Nephron (organoid): Measurements from ENCODE around the gene DOCK2.

Experiments used
- H3K27ac Mint-ChIP-seq, 3 experiments: 2 replicates each; pipeline ENCODE4 v1.8.0; 2020; ENCODE audit warnings: mixed read lengths in 3 of 3, mild to moderate bottlenecking in 2 of 3, moderate library complexity in 1 of 3
- H3K27me3 Mint-ChIP-seq: 2 replicates; pipeline ENCODE4 v1.8.0; 2021; ENCODE audit warnings: low read depth, mild to moderate bottlenecking, moderate library complexity, mixed read lengths
- H3K36me3 Mint-ChIP-seq: 2 replicates; pipeline ENCODE4 v1.8.0; 2020; ENCODE audit warnings: low read depth, mixed read lengths
- H3K4me1 Mint-ChIP-seq: 2 replicates; pipeline ENCODE4 v1.8.0; 2020; ENCODE audit warnings: mixed read lengths
- H3K4me3 Mint-ChIP-seq, 3 experiments: 2 replicates each; pipeline ENCODE4 v1.8.0; 2020; ENCODE audit warnings: mild to moderate bottlenecking in 3 of 3, mixed read lengths in 3 of 3, moderate library complexity in 2 of 3
- H3K9me3 Mint-ChIP-seq: 2 replicates; pipeline ENCODE4 v1.8.0; 2020; ENCODE audit warnings: mixed read lengths
- CTCF ChIP-seq, 3 experiments: fragments of 200-600 bp; sonication (generic); IDR thresholded peaks; one replicate each; pipeline ENCODE4 v1.5.0; 2021; ENCODE audit warnings: antibody characterized with exemption in 3 of 3; ENCODE audit not compliant: unreplicated experiment in 3 of 3

Gene DOCK2

GRCh38 chr5:170008376-170008775 is 371.3 kb downstream of the DOCK2 start:
- H3K9me3 Mint-ChIP-seq: peaks cover 4% of the 10 kb centered on the region
- H3K27ac Mint-ChIP-seq: peak overlapping the region in 2 of 3 experiments; percentile 18 to 43
- no peak for TF ChIP-seq CTCF (IDR thresholded peaks at IDR 0.05; ENCODE audit: unreplicated experiment in 3 of 3)
- peaks cover 10% of the 10 kb centered on the region for H3K27me3 Mint-ChIP-seq
- no peaks in the 10 kb centered on the region for H3K36me3 Mint-ChIP-seq
- H3K4me3 Mint-ChIP-seq: no peak overlapping the region
- H3K4me1 Mint-ChIP-seq: peaks cover 6% of the 10 kb centered on the region

DNA sequence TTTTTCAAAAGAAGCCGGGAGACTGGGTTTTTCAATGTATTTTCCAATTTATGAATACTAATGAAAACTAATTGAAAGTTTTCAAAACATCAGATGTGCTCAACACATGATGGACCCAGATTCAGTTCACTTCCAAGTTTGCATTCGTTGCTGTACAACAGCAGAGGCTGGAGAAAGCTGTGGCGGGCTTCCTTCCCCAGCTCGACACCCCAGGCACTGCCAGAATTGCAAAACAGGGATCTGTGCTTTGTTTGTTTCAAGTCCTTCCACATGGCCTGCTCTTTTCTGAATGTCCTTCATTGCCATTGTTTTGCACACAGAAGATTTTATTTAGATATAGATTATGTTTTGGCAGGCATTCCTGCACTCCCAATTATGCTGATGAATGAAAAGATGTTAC is 373.5 kb downstream of the DOCK2 start:
- no peaks in the 10 kb centered on the region for H3K36me3 Mint-ChIP-seq

GRCh38 chr5:170011751-170012150 is 374.7 kb downstream of the DOCK2 start:
- TF ChIP-seq CTCF (IDR thresholded peaks at IDR 0.05; ENCODE audit: unreplicated experiment in 3 of 3): no peak
- peaks cover 13% of the 10 kb centered on the region for H3K4me1 Mint-ChIP-seq
- no peak overlapping the region for H3K27ac Mint-ChIP-seq
- H3K4me3 Mint-ChIP-seq: no peak overlapping the region
- peaks cover 15% of the 10 kb centered on the region for H3K27me3 Mint-ChIP-seq
- H3K9me3 Mint-ChIP-seq: peaks cover 4% of the 10 kb centered on the region
- H3K36me3 Mint-ChIP-seq: no peaks in the 10 kb centered on the region

More for the DNA sequence above, 373.5 kb downstream of the DOCK2 start:
- H3K27ac Mint-ChIP-seq: no peak overlapping the region
- peaks cover 4% of the 10 kb centered on the region for H3K9me3 Mint-ChIP-seq
- TF ChIP-seq CTCF (IDR thresholded peaks at IDR 0.05; ENCODE audit: unreplicated experiment in 3 of 3): no peak
- peaks cover 6% of the 10 kb centered on the region for H3K4me1 Mint-ChIP-seq
- H3K4me3 Mint-ChIP-seq: no peak overlapping the region
- H3K27me3 Mint-ChIP-seq: peaks cover 15% of the 10 kb centered on the region

- Mint-ChIP-seq H3K27me3 (peaks cover 15% of the 10 kb centered on the region), H3K36me3 (no peaks in the 10 kb centered on the region), H3K9me3 (peaks cover 4% of the 10 kb centered on the region), H3K4me1 (peaks cover 13% of the 10 kb centered on the region), H3K4me3 (no peak overlapping the region), H3K27ac (no peak overlapping the region)
- no peak for TF ChIP-seq CTCF (IDR thresholded peaks at IDR 0.05; ENCODE audit: unreplicated experiment in 3 of 3)
Observed at GRCh38 chr5:170012622-170013021, 375.5 kb downstream of the DOCK2 start.

DNA sequence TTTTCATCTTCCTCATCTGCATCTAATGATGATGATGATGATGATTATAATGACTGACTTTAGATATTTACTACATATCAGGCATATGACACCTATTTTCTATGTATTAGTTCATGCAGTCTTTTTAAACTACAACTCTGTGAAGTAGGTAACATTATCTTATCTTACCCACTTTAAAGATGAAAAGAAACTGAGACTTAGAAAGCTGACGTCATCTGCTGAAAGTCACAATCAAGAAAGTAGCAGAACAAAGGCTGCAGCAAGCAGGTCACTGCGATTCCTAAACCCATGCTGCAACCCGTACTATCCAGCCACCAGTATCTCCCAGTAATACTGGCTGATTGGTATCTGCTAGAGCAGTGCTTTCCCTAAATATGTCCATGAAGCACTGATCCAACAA is 383.3 kb downstream of the DOCK2 start:
- TF ChIP-seq CTCF (IDR thresholded peaks at IDR 0.05; ENCODE audit: unreplicated experiment in 3 of 3): no peak
- no peak overlapping the region for H3K4me3 Mint-ChIP-seq
- H3K27me3 Mint-ChIP-seq: peaks cover 33% of the 10 kb centered on the region
- H3K4me1 Mint-ChIP-seq: peaks cover 16% of the 10 kb centered on the region
- no peaks in the 10 kb centered on the region for H3K36me3 Mint-ChIP-seq
- H3K27ac Mint-ChIP-seq: no peak overlapping the region
- H3K9me3 Mint-ChIP-seq: no peaks in the 10 kb centered on the region

DNA sequence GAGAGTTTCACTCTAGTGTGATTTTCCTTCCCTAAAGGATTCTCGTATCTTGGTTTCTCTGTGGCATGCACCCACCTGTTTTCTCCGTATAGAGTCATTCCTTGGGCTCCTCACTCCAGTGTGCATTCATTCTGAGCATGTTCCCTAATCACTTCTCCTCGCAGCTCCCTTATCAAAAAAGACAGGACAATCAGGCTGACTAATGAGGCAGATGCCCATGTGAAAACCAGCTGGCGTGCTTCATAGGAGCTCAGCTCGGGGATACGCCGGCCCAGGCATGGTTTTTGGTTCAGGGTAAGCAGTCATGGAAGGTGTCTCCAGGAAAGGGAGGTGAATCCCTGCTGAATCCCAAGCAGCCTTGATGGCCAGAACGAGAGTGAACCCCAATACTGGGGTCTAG is 384.4 kb downstream of the DOCK2 start:
- H3K36me3 Mint-ChIP-seq: no peaks in the 10 kb centered on the region
- H3K4me1 Mint-ChIP-seq: peaks cover 11% of the 10 kb centered on the region

More for the DNA sequence above, 384.4 kb downstream of the DOCK2 start:
- no peak for TF ChIP-seq CTCF (IDR thresholded peaks at IDR 0.05; ENCODE audit: unreplicated experiment in 3 of 3)
- Mint-ChIP-seq H3K4me3 (no peak overlapping the region), H3K27me3 (peaks cover 33% of the 10 kb centered on the region), H3K27ac (no peak overlapping the region), H3K9me3 (no peaks in the 10 kb centered on the region)
